ENCODE results near the gene CFAP90.

CFAP90 gene

GRCh38 chr5:7868427-7868772, 17.5 kb upstream of the CFAP90 start:
- no peak for DNase-seq (ENCODE audit: low read depth in 3 of 3)

- no peak for DNase-seq (ENCODE audit: low read depth in 3 of 3)
These were observed 16.3 kb upstream of the CFAP90 start for GRCh38 chr5:7867260-7867659.

DNA sequence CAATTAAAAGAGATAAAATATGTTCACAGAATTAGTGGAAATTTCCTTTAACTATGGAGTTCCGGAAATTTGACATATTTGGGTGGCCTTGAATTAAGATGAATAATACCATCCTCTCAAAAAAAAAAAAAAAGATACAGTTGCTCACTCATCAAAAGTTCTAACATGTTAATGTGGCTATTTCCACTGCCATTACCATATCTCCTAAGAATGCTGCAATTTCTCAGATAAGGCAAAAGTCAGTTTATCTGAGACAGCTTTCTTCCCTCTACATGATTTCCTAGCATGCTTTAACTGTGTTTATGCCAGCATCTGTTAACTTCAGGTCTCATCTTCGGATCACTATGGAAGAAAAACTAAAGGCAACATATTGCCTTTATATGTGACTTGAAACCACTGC, 15.3 kb upstream of the CFAP90 start:
- no peak for DNase-seq (ENCODE audit: low read depth in 3 of 3)

DNA sequence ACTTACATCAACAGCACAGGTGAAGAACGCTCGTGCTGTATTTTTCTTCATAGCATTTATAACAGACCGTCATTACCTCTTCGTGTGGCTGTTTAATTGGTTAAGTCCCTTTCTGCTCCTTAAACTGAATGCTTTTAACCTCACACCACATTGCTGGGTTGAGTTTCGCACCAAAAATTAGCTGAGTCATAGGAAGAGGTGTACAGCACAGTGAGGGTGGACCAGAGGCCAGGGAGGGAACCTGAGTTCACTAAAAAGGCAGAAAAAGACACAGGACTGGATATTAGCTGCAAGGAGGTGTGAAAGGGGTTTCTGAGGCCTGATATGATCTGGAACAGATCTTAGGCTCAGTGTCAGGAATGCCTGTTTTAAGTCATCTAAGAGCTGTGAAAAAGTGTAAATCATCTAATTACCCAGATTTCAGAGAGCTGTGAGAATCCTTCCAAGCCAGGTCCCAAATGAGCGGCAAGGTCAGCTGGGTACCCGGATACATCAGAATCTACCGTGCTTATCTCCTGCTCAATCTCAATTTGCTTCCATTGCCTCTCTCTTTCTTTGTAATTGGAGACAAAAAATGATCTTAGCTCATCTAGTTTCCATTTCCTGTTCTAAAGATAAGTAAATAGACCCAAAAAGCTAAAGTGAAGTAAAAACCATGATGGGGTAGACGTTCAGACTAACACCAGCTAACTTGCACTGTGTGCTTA, 7.1 kb upstream of the CFAP90 start:
- no peak for DNase-seq (ENCODE audit: low read depth in 3 of 3)

- no peak for DNase-seq (ENCODE audit: low read depth in 3 of 3)
These were observed 6.4 kb upstream of the CFAP90 start for GRCh38 chr5:7857361-7857760.

GRCh38 chr5:7856855-7857254, 5.9 kb upstream of the CFAP90 start:
- no peak for DNase-seq (ENCODE audit: low read depth in 3 of 3)

- DNase-seq (ENCODE audit: low read depth in 3 of 3) = no peak
These were observed 4.7 kb upstream of the CFAP90 start for GRCh38 chr5:7855611-7856010.

- DNase-seq (ENCODE audit: low read depth in 3 of 3) = no peak
These were observed 2.1 kb upstream of the CFAP90 start for GRCh38 chr5:7852988-7853387.

GRCh38 chr5:7852542-7852941, 1.6 kb upstream of the CFAP90 start:
- DNase-seq (ENCODE audit: low read depth in 3 of 3) = no peak

- DNase-seq (ENCODE audit: low read depth in 3 of 3) = no peak
These were observed 820 bp upstream of the CFAP90 start for GRCh38 chr5:7851617-7852289.

DNA sequence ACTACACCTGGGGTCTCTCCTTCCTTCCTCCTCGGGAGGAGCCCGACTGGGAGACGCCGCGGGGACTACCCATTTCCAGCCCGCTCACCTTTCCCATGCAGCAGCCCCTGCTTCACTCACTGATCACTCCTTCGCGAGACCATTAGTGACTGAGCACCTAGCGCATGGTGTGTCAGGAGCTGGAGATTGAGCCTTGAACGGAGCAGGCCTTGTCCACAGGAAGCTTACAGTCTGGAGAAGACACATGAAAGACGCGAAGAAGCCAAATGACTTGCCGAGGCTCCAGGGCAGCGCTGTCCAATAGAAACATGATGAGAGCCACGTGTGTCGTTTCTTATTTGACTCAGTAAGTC, 283 bp upstream of the CFAP90 start:
- no peak for DNase-seq (ENCODE audit: low read depth in 3 of 3)

- DNase-seq (ENCODE audit: low read depth in 3 of 3) = no peak
These were observed 1.1 kb downstream of the CFAP90 start for GRCh38 chr5:7849681-7850394.

DNA sequence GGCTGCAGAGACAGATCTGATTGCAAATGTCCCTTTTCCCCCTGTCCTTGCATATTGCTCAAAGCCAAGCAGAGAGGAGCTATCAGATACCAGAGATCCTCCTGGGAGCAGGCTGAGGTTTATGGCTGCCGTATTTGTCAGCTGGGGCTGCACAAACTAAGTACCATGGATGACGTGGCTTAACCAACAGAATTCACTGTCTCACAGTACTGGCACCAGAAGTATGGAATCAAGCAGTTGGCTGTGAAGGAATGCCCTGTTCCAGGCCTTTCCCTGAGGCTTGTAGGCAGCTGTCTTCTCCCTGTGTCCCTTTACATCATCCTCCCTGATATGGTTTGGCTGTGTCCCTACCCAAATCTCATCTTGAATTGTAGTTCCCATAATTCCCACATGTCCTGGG, 2.6 kb downstream of the CFAP90 start:
- no peak for DNase-seq (ENCODE audit: low read depth in 3 of 3)

DNA sequence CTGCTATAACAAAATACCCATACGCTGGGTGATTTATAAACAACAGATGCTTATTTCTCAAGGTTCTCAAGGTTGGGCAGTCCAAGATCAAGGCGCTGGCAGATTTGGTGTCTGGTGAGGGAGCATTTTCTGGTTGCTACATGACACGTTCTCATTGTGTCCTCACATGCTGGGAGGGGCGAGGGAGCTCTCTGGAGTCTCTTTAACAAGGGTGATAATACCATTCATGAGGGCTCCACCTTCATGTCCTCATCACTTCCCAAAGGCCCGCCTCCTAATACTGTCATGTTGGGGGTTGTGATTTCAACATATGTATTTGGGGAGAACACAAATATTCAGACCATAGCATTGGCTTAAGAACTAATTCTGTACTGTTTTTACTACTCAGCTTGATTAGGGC, 4.6 kb downstream of the CFAP90 start:
- DNase-seq (ENCODE audit: low read depth in 3 of 3) = no peak

DNA sequence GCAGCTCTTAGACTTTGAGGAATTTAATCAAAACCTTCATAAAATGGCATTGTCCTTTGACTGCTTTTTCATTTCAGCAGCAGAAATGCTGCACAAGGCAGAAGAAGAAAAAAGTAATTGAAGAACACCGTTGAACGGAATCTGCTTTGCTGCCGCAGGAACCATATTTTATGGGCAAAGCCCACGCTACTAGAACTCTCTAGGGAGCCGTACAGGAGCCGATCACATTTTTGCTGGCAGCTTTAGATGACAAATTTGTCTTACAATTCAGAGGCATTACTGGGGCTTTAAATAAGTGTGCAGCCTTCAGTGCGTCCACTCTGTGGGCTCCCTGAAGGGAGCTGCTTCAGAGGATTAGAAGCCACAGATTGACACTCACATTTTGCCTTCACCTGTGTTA, 5.4 kb downstream of the CFAP90 start:
- no peak for DNase-seq (ENCODE audit: low read depth in 3 of 3)

- no peak for DNase-seq (ENCODE audit: low read depth in 3 of 3)
These were observed 6.0 kb downstream of the CFAP90 start for GRCh38 chr5:7844901-7845300.

- DNase-seq (ENCODE audit: low read depth in 3 of 3) = no peak
These were observed 8.4 kb downstream of the CFAP90 start for GRCh38 chr5:7842531-7842930.

GRCh38 chr5:7837403-7837802, 13.5 kb downstream of the CFAP90 start:
- DNase-seq (ENCODE audit: low read depth in 3 of 3) = no peak

GRCh38 chr5:7834982-7835381, 16.0 kb downstream of the CFAP90 start:
- DNase-seq (ENCODE audit: low read depth in 3 of 3) = no peak

- no peak for DNase-seq (ENCODE audit: low read depth in 3 of 3)
These were observed 22.7 kb downstream of the CFAP90 start for GRCh38 chr5:7828269-7828668.

- DNase-seq (ENCODE audit: low read depth in 3 of 3) = no peak
These were observed 23.3 kb downstream of the CFAP90 start for GRCh38 chr5:7827610-7828009.

GRCh38 chr5:7825630-7826029, 25.3 kb downstream of the CFAP90 start:
- no peak for DNase-seq (ENCODE audit: low read depth in 3 of 3)

DNA sequence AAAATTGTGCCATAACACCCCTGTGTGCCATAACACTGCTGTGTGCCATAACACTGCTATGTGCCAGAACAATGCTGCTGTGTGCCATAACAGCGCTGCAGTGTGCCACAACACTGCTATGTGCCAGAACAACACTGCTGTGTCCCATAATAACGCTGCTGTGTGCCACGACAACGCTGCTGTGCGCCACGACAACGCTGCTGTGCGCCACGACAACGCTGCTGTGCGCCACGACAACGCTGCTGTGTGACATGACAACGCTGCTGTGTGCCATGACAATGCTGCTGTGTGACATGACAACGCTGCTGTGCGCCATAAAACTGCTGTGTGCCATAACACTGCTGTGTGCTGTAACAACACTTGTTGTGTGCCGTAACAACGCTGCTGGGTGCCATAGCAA, 25.9 kb downstream of the CFAP90 start:
- DNase-seq (ENCODE audit: low read depth in 3 of 3) = no peak
